ENCODE results near the gene ZFHX3.

DNA sequence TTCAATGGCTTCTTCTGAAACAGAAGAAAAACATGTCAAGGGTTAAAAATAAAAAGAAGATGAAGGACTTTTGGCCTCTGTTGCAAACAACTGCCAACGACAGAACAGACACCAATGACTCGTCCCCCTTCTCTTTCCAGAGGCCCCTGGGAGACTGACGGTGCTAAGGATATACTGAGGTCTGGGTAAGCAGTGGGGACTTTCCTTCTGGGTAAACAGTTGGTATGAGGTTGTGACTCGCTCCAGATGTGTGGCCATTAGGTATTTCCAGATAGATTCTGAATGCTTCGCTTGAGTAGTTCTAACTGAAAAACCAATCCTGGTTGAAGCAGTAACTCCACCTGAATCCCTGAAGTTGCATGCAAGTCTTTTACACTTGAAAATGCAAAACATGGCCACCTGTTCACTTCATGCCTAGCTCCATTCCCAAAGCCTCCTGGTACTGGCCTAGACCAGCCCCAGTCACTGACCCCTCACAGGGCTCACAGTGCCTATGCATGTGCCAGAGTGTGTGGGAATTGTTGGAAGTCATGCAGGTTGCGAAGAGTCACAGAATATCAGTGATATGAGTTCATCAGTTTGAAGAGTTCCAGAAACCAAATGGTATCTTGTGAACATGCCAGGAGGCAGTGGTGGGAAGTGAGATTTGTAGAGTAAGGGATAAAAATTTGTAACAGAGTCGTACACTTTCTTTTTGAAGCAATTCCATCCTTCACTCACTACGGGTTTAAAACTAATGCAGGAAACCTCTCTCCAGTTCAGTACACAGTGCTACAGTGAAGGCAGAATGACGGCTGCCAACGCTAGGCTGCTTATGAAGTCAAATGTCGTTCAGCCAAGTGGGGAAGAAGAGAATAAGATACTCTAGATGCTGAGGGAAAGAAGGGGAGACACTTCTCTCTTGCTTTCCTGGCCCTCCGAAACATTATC is 217.8 kb downstream of the ZFHX3 start:
- TF ChIP-seq, protein P1, sequence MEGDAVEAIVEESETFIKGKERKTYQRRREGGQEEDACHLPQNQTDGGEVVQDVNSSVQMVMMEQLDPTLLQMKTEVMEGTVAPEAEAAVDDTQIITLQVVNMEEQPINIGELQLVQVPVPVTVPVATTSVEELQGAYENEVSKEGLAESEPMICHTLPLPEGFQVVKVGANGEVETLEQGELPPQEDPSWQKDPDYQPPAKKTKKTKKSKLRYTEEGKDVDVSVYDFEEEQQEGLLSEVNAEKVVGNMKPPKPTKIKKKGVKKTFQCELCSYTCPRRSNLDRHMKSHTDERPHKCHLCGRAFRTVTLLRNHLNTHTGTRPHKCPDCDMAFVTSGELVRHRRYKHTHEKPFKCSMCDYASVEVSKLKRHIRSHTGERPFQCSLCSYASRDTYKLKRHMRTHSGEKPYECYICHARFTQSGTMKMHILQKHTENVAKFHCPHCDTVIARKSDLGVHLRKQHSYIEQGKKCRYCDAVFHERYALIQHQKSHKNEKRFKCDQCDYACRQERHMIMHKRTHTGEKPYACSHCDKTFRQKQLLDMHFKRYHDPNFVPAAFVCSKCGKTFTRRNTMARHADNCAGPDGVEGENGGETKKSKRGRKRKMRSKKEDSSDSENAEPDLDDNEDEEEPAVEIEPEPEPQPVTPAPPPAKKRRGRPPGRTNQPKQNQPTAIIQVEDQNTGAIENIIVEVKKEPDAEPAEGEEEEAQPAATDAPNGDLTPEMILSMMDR (IDR thresholded peaks at IDR 0.05; ENCODE audit: low read depth, low read length): no peak
- TF ChIP-seq EZH2phosphoT487 (IDR thresholded peaks at IDR 0.05; ENCODE audit: low read depth): no peak
